ENCODE measurements around the gene TMEM135.
"Not testable (repeated sequence)": the region's sequence is repeated elsewhere in the genome, so short reads cannot be mapped to it uniquely, and the experiment has no call there.

Gene TMEM135

GRCh38 chr11:87037450-87038234, at the start of gene TMEM135:
Gene TMEM135 (plus strand): TSS chr11:87037934. CDS start chr11:87038046, 112 bp downstream.
- peak; percentile 95 for DNase-seq (ENCODE audit: insufficient read length, low spot score)
- FAIRE-seq: peak; percentile 95

- no peak for DNase-seq (ENCODE audit: insufficient read length, low spot score)
- FAIRE-seq: no peak
Measured at GRCh38 chr11:86988351-86988881, 49.3 kb upstream of the TMEM135 start.

GRCh38 chr11:86990031-86990430, 47.7 kb upstream of the TMEM135 start:
- DNase-seq (ENCODE audit: insufficient read length, low spot score): no peak
- FAIRE-seq: no peak

- DNase-seq (ENCODE audit: insufficient read length, low spot score) (peak; percentile 20), FAIRE-seq (peak; percentile 51)
Measured at GRCh38 chr11:86990515-86990914, 47.2 kb upstream of the TMEM135 start.

- FAIRE-seq (no peak), DNase-seq (ENCODE audit: insufficient read length, low spot score) (no peak)
Measured at GRCh38 chr11:86991341-86991740, 46.4 kb upstream of the TMEM135 start.

- DNase-seq (ENCODE audit: insufficient read length, low spot score); FAIRE-seq: not testable (repeated sequence)
Measured at GRCh38 chr11:86992340-86992739, 45.4 kb upstream of the TMEM135 start.

GRCh38 chr11:86993031-86993430, 44.7 kb upstream of the TMEM135 start:
- DNase-seq (ENCODE audit: insufficient read length, low spot score): no peak
- no peak for FAIRE-seq

GRCh38 chr11:86996953-86997570, 40.7 kb upstream of the TMEM135 start:
- no peak for FAIRE-seq
- DNase-seq (ENCODE audit: insufficient read length, low spot score): no peak

GRCh38 chr11:86999388-86999787, 38.3 kb upstream of the TMEM135 start:
- FAIRE-seq: no peak

GRCh38 chr11:86999859-87000753, 37.6 kb upstream of the TMEM135 start:
- FAIRE-seq (no peak), DNase-seq (ENCODE audit: insufficient read length, low spot score) (peak; percentile 15)

More at GRCh38 chr11:86999388-86999787, 38.3 kb upstream of the TMEM135 start:
- no peak for DNase-seq (ENCODE audit: insufficient read length, low spot score)

GRCh38 chr11:87002918-87003317, 34.8 kb upstream of the TMEM135 start:
- DNase-seq (ENCODE audit: insufficient read length, low spot score) (no peak), FAIRE-seq (no peak)

- not testable (repeated sequence) for FAIRE-seq; DNase-seq (ENCODE audit: insufficient read length, low spot score)
Measured at GRCh38 chr11:87004281-87004680, 33.5 kb upstream of the TMEM135 start.

GRCh38 chr11:87005569-87005921, 32.2 kb upstream of the TMEM135 start:
- no peak for DNase-seq (ENCODE audit: insufficient read length, low spot score)
- FAIRE-seq: no peak

GRCh38 chr11:87006035-87006434, 31.7 kb upstream of the TMEM135 start:
- no peak for FAIRE-seq
- no peak for DNase-seq (ENCODE audit: insufficient read length, low spot score)

- no peak for FAIRE-seq
- no peak for DNase-seq (ENCODE audit: insufficient read length, low spot score)
Measured at GRCh38 chr11:87007963-87008362, 29.8 kb upstream of the TMEM135 start.

GRCh38 chr11:87012089-87012488, 25.6 kb upstream of the TMEM135 start:
- FAIRE-seq: no peak
- DNase-seq (ENCODE audit: insufficient read length, low spot score): no peak

- no peak for DNase-seq (ENCODE audit: insufficient read length, low spot score)
- FAIRE-seq: no peak
Measured at GRCh38 chr11:87012673-87013072, 25.1 kb upstream of the TMEM135 start.

GRCh38 chr11:87013912-87014825, 23.6 kb upstream of the TMEM135 start:
- FAIRE-seq (no peak), DNase-seq (ENCODE audit: insufficient read length, low spot score) (no peak)

- no peak for DNase-seq (ENCODE audit: insufficient read length, low spot score)
- no peak for FAIRE-seq
Measured at GRCh38 chr11:87015645-87016044, 22.1 kb upstream of the TMEM135 start.

Data from HTR-8/SVneo (cell line).